ENCODE data around the gene PRR20B.
"Not testable (repeated sequence)": the region's sequence is repeated elsewhere in the genome, so short reads cannot be mapped to it uniquely, and the experiment has no call there.

The PRR20B gene

DNA sequence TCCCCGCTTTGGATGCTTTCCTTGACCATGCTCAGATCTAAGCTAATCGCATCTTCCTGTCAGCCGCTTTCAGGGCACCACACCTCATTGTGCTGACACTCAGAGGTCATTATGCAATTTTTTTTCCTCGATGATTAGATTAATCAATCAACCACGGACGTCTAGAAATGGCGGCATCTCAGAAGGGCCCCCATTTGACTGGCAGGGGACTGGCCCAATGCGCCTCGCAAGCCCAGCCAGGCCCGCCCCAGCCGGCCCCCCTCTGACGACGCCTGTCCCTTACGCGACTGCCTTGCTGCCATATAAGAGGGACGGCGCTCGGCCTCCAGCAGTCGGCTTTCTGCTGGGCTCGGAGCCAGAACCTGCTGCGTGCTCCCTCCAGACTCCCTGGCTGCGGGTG is at the start of gene PRR20B:
Gene PRR20B (plus strand): TSS at position 301 of the 400 bp plus-strand sequence. CDS start 387 bp downstream, outside the sequence.
- not testable (repeated sequence) for H3K27ac ChIP-seq

DNA sequence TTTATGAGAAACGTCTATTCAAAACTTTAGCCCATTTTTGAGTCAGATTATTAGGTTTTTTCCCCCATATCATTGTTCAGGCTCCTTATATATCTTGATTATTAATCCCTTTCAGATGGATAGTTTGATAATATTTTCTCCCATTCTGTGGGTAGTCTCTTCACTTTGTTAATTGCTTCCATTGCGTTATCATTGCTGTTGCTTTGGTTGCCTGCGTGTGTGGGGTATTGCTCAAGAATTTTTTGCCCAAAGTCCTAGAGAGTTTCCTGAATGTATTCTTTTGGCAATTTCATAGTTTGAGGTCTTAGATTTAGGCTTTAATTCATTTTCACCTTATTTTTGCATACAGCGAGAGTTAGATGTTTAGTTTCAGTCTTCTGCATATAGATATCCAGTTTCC is 32.3 kb upstream of the PRR20B start:
- no peak for TF ChIP-seq CTCF (conservative IDR thresholded peaks at IDR 0.05)

DNA sequence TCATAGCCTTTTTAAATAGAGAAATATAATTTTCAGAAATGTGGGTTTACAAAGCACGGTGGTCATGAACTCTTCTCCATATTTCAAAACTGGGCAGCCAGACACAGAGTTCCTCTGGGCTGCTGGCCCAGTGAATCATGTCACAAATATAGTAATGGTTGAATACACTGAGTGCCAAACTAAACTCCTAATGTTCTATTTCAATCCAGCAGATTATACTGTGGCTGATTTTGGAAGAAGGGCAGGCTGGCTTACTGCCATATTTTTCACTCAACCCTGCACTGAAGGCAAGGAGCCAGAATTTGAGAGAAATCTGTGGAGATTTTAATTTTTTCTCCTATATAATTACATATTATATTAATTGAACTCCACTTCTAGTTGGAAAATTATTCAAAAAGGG is 23.6 kb upstream of the PRR20B start:
- no peak for TF ChIP-seq CTCF (conservative IDR thresholded peaks at IDR 0.05)
- no peak overlapping the region for H3K27ac ChIP-seq

More for the DNA sequence above, 32.3 kb upstream of the PRR20B start:
- H3K27ac ChIP-seq, result no peak overlapping the region

- TF ChIP-seq CTCF (conservative IDR thresholded peaks at IDR 0.05), result no peak
- no peak overlapping the region for H3K27ac ChIP-seq
Observed at GRCh38 chr13:57128909-57129308, 18.4 kb upstream of the PRR20B start.

- H3K27ac ChIP-seq, result no peak overlapping the region
- TF ChIP-seq CTCF (conservative IDR thresholded peaks at IDR 0.05), result no peak
Observed at GRCh38 chr13:57136093-57136492, 11.2 kb upstream of the PRR20B start.

DNA sequence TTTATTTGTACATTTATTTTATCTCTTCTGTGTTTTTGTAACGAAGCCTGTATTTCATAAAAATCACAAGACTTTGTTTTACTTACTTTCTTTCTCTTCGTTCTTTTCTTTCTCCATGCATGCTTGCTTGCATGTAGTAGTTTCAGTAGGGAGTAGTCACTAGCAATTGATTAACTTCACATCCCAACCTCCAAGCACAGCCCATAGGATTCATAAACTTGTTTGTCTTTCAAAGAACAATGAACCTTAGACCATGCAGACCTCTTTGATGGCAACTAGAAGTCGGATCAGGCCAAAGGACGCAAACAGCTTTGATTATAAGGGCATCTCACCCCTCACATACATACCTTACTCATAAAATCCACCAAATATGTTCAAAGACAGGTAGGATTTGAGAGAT is 9.7 kb upstream of the PRR20B start:
- H3K27ac ChIP-seq, result no peak overlapping the region

DNA sequence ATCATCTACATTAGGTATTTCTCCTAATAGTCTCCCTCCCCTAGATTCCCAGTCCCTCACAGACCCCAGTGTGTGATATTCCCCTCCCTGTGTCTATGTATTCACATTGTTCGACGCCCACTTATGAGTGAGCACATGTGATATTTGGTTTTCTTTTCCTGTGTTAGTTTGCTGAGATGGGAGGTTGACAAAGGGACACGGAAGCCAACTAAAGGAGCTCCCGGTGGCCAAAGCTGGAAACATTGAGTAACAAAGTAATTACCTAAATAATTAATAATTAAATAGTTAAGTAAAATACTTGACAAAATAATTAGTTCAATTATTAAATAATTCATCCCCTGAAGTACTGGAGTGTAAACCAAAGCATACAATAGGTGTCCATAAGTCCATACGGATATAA is 8.3 kb upstream of the PRR20B start:
- H3K27ac ChIP-seq, result no peak overlapping the region
- no peak for TF ChIP-seq CTCF (conservative IDR thresholded peaks at IDR 0.05)

More for the DNA sequence above, 9.7 kb upstream of the PRR20B start:
- TF ChIP-seq CTCF (conservative IDR thresholded peaks at IDR 0.05), result no peak

DNA sequence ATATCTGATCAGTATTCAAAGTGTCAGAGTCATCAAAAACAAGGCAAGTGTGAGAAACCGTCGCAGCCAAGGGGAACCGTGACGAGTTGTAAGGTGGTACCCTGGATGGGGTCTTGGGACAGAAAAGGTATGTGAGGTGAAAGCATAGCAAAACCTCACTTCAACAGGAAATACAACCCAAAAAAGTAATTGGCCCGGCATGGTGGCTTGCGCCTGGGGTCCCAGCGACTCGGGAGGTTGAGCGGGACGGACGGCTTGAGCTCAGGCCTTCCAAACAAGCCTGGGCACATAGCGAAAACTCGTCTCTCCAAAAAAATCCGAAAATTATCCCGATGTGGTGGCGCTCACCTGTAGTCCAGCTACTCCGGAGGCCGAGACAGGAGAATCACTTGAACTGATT is 7.5 kb upstream of the PRR20B start:
- not testable (repeated sequence) for H3K27ac ChIP-seq

DNA sequence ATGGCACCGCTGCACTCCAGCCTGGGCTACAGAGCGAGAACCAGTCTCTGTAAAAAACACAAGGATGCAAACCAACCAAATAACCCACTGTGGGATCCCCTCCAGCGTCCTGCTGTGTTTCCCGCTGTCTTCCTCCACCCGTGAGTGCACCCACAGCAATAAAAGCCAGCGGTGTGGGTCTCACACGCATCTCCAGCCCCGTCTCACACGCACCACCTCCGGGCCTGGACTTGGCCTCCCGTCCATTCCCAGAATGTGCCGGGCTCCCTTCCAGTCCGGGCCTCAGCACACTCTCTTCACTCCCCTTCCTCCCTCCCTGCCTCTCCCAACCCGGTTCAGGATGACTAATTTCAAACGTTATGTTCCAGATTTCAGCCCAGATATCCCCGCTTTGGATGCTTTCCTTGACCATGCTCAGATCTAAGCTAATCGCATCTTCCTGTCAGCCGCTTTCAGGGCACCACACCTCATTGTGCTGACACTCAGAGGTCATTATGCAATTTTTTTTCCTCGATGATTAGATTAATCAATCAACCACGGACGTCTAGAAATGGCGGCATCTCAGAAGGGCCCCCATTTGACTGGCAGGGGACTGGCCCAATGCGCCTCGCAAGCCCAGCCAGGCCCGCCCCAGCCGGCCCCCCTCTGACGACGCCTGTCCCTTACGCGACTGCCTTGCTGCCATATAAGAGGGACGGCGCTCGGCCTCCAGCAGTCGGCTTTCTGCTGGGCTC is 6.9 kb upstream of the PRR20B start, which contains the start of gene PRR20A:
Gene PRR20A (plus strand): TSS at position 684 of the 734 bp plus-strand sequence. CDS start 387 bp downstream, outside the sequence.
- H3K27ac ChIP-seq, result not testable (repeated sequence)

GRCh38 chr13:57148106-57148505 is 818 bp downstream of the PRR20B start:
- H3K27ac ChIP-seq, result not testable (repeated sequence)

- H3K27ac ChIP-seq, result not testable (repeated sequence)
Observed at GRCh38 chr13:57153761-57154160, 6.5 kb downstream of the PRR20B start, which contains the start of gene PRR20C. Gene PRR20C (plus strand): TSS chr13:57154061. CDS start chr13:57154448, 387 bp downstream.

DNA sequence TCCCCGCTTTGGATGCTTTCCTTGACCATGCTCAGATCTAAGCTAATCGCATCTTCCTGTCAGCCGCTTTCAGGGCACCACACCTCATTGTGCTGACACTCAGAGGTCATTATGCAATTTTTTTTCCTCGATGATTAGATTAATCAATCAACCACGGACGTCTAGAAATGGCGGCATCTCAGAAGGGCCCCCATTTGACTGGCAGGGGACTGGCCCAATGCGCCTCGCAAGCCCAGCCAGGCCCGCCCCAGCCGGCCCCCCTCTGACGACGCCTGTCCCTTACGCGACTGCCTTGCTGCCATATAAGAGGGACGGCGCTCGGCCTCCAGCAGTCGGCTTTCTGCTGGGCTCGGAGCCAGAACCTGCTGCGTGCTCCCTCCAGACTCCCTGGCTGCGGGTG is 13.0 kb downstream of the PRR20B start, which contains the start of gene PRR20D:
Gene PRR20D (plus strand): TSS at position 301 of the 400 bp plus-strand sequence. CDS start 387 bp downstream, outside the sequence.
- H3K27ac ChIP-seq, result not testable (repeated sequence)

GRCh38 chr13:57166897-57167296 is 19.6 kb downstream of the PRR20B start, which contains the start of gene PRR20E:
Gene PRR20E (plus strand): TSS chr13:57167197. CDS start chr13:57167584, 387 bp downstream.
- not testable (repeated sequence) for H3K27ac ChIP-seq

Data from VCaP (cell line).